Neural crest cell (in vitro differentiated cells): ENCODE data around the gene SLC5A1. TPM values are rescaled to one million over a fixed set of nuclear protein-coding genes. Genes with fewer than 3 reads are reported as not detected.

Source experiments
- DNase-seq: peaks from one replicate; pipeline ENCODE4 v3.0.0; 2021; ENCODE audit warnings: low read depth, mixed read lengths, low spot score
- H3K27ac Mint-ChIP-seq: one replicate; pipeline ENCODE4 v1.8.0; 2021; ENCODE audit warnings: mild to moderate bottlenecking, mixed read lengths; ENCODE audit not compliant: unreplicated experiment
- H3K27me3 Mint-ChIP-seq: 2 replicates; pipeline ENCODE4 v1.8.0; 2021; ENCODE audit warnings: low read depth, mild to moderate bottlenecking, mixed read lengths
- H3K36me3 Mint-ChIP-seq: 2 replicates; pipeline ENCODE4 v1.8.0; 2021; ENCODE audit warnings: low read depth, mild to moderate bottlenecking, mixed read lengths
- H3K4me1 Mint-ChIP-seq: 2 replicates; pipeline ENCODE4 v1.8.0; 2021; ENCODE audit warnings: mixed read lengths
- H3K4me3 Mint-ChIP-seq: one replicate; pipeline ENCODE4 v1.8.0; 2021; ENCODE audit warnings: mild to moderate bottlenecking, mixed read lengths
- H3K9me3 Mint-ChIP-seq: 2 replicates; pipeline ENCODE4 v1.8.0; 2021; ENCODE audit warnings: mixed read lengths
- total RNA-seq: library from RNA; stranded (reverse); gene quantifications from 2 replicates; pipeline ENCODE4 v1.2.1, GENCODE V29; 2021
- TF ChIP-seq, protein P1 (sequence below): fragments of 200-600 bp; sonication (generic); conservative IDR thresholded peaks from 2 replicates; pipeline ENCODE4 v1.5.0; 2021; ENCODE audit warnings: antibody characterized with exemption, mild to moderate bottlenecking

Gene SLC5A1
- total RNA-seq, 1 donor from 2014 or later = not detected

DNA sequence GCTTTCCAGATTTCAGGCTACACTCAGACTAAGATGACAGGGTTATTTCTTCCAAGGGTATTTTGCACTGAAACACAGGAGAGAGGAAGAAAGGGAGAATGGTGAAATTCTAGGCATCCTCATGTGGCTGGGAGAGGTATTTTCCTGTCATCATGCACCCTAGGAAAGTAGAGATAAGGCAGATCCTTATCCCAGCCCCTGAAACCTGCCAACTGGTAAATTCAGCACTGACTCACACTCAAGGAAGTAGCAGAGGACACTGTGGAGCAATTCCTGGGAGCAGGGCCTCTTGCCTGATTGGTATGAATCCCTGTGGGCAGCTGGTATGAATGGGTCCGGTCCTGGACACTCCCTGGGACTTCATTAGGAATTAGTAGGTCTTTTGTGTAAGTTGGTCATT, 37.6 kb upstream of the SLC5A1 start:
- H3K4me1 Mint-ChIP-seq = no peaks in the 10 kb centered on the region
- H3K27ac Mint-ChIP-seq = no peak overlapping the region
- TF ChIP-seq, protein P1, sequence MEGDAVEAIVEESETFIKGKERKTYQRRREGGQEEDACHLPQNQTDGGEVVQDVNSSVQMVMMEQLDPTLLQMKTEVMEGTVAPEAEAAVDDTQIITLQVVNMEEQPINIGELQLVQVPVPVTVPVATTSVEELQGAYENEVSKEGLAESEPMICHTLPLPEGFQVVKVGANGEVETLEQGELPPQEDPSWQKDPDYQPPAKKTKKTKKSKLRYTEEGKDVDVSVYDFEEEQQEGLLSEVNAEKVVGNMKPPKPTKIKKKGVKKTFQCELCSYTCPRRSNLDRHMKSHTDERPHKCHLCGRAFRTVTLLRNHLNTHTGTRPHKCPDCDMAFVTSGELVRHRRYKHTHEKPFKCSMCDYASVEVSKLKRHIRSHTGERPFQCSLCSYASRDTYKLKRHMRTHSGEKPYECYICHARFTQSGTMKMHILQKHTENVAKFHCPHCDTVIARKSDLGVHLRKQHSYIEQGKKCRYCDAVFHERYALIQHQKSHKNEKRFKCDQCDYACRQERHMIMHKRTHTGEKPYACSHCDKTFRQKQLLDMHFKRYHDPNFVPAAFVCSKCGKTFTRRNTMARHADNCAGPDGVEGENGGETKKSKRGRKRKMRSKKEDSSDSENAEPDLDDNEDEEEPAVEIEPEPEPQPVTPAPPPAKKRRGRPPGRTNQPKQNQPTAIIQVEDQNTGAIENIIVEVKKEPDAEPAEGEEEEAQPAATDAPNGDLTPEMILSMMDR = no peak
- no peak overlapping the region for H3K4me3 Mint-ChIP-seq
- no peaks in the 10 kb centered on the region for H3K36me3 Mint-ChIP-seq
- H3K27me3 Mint-ChIP-seq = peaks cover 26% of the 10 kb centered on the region
- H3K9me3 Mint-ChIP-seq = peaks cover 5% of the 10 kb centered on the region
- DNase-seq = no peak

DNA sequence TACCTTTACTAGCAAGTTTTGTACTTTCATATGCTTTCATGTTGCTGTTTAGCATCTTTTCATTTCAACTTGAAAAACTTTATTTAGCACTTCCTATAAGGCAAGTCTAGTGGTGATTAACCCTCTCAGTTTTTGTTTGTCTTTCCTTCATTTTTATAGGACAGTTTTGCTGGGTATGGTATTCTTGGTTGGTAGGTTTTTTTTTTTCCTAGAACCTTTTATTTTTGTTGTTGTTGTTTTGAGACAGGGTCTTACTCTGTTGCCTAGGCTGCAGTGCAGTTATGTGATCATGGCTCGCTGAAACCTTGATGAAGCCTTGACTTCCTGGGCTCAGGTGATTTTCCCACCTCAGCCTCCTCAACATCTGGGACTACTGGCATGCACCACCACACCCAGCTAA, 29.9 kb upstream of the SLC5A1 start:
- TF ChIP-seq, protein P1 = no peak
- Mint-ChIP-seq H3K4me1 (no peaks in the 10 kb centered on the region), H3K27me3 (peaks cover 22% of the 10 kb centered on the region), H3K27ac (no peak overlapping the region), H3K36me3 (no peaks in the 10 kb centered on the region), H3K9me3 (peaks cover 3% of the 10 kb centered on the region), H3K4me3 (no peak overlapping the region)
- DNase-seq = no peak

DNA sequence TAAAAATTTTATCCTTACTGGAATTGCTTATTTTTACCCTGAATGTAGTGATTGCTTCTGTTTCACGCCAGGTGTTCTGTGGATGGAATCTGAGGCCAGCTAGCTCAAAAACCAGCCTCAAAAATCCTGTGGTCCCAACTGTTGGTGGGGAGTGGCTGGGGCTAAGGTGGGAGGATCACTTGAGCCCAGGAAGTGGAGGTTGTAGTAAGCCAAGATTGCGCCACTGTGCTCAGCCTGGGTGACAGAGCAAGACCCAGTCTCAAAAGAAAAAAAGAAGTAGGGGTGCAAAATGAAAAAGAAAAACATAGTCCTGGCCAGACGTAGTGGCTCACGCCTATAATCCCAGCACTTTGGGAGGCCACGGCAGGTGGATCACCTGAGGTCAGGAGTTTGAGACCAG, 27.0 kb upstream of the SLC5A1 start:
- Mint-ChIP-seq H3K9me3 (peaks cover 3% of the 10 kb centered on the region), H3K36me3 (no peaks in the 10 kb centered on the region), H3K27ac (no peak overlapping the region), H3K4me3 (no peak overlapping the region), H3K27me3 (peaks cover 27% of the 10 kb centered on the region), H3K4me1 (no peaks in the 10 kb centered on the region)
- no peak for DNase-seq
- TF ChIP-seq, protein P1 = no peak

DNA sequence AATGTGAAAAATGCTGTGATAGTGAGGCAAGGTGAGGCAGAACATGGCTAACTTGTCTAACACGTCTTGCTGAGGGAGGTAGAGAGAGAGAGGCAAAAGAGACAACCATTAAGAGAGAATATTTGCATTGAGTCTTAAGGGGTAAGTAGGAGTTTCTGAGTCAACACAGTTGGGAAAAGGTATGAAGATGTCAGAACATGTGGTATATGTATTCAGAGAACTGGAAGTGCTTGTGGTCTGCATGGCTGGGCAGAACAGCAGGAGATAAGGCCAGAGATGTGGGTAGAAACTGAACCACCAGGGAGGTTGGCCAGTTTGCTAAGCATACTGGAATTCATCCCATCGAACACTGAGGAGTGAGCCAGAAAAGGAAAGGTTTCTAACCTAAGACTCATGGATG, 25.0 kb upstream of the SLC5A1 start:
- H3K9me3 Mint-ChIP-seq = no peaks in the 10 kb centered on the region
- no peak for DNase-seq
- H3K4me3 Mint-ChIP-seq = no peak overlapping the region
- no peak overlapping the region for H3K27ac Mint-ChIP-seq
- TF ChIP-seq, protein P1 = no peak
- H3K36me3 Mint-ChIP-seq = no peaks in the 10 kb centered on the region
- H3K4me1 Mint-ChIP-seq = no peaks in the 10 kb centered on the region
- peaks cover 32% of the 10 kb centered on the region for H3K27me3 Mint-ChIP-seq

DNA sequence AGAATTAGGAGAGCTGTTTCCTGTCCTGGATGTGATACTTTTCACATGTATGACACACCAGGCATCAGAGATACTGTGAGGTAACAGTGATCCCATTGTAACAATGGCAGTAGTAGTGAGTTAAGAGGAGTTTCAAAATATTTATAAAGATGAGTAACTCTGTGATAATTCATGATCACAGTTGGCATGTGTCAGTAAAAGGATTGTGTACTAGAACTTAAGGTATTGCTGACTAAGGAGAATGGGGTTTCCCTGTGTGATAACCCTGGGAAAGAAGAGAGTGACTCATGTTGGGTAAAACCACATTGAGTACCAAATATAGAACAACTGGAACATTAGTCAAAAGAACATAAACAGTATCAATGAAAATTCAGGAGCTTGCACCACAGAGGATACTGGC, 22.9 kb upstream of the SLC5A1 start:
- TF ChIP-seq, protein P1 = no peak
- DNase-seq = no peak
- no peaks in the 10 kb centered on the region for H3K4me1 Mint-ChIP-seq
- no peak overlapping the region for H3K27ac Mint-ChIP-seq
- no peak overlapping the region for H3K4me3 Mint-ChIP-seq
- peaks cover 49% of the 10 kb centered on the region for H3K27me3 Mint-ChIP-seq
- no peaks in the 10 kb centered on the region for H3K9me3 Mint-ChIP-seq
- no peaks in the 10 kb centered on the region for H3K36me3 Mint-ChIP-seq

DNA sequence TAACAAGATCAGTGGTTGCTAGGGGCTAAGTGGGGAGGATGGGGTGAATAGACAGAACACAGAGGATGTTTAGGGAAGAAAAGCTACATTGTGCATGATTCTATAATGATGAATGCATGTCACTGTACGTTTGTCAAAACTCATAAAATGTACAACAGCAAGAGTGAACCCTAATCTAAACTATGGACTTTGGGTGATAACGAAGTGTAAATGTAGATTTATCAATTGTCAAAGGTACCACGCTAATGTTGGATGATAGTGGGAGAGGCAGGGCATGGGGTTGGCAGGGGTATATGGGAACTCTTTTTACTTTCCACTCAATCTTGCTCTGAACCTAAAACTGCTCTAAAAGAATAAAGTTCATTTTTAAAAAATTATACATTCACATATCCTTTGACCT, 21.3 kb upstream of the SLC5A1 start:
- Mint-ChIP-seq H3K27me3 (peaks cover 61% of the 10 kb centered on the region), H3K9me3 (no peaks in the 10 kb centered on the region), H3K27ac (no peak overlapping the region), H3K36me3 (no peaks in the 10 kb centered on the region), H3K4me1 (no peaks in the 10 kb centered on the region), H3K4me3 (no peak overlapping the region)
- TF ChIP-seq, protein P1 = no peak
- DNase-seq = no peak
